AG09319 (cell line): Measurements from ENCODE around the gene PI16.
"Not testable (repeated sequence)": the region's sequence is repeated elsewhere in the genome, so short reads cannot be mapped to it uniquely, and the experiment has no call there.

Source experiments
- DNase-seq: peaks from one replicate; pipeline ENCODE4 v3.0.0-alpha.2; 2010; ENCODE audit warnings: low read depth; ENCODE audit errors: extremely low read depth
- TF ChIP-seq, protein P1 (sequence below): IDR thresholded peaks from 2 replicates; pipeline ENCODE4 v1.5.1; 2011; ENCODE audit warnings: low read depth, mild to moderate bottlenecking, inconsistent platforms, low read length, moderate library complexity

Gene PI16

DNA sequence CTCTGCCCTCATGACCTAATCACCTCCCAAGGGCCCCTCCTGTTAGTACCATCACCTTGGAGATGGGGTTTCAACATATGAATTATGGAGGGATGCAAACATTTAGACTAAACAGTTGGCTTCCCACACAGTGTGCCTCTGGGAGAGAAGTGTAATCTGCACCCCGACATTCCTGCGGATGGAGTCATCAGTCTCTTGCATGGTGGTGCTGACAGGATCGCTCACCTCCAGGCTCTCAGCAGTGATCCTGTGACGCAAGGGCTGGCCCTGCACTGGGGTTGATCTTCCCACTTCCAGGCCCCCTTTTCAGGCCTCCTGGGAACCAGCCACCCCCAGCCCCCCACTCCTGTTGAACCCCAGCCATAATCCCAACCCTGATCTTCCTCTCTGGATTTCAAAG, 16.0 kb upstream of the PI16 start:
- DNase-seq = no peak
- TF ChIP-seq, protein P1, sequence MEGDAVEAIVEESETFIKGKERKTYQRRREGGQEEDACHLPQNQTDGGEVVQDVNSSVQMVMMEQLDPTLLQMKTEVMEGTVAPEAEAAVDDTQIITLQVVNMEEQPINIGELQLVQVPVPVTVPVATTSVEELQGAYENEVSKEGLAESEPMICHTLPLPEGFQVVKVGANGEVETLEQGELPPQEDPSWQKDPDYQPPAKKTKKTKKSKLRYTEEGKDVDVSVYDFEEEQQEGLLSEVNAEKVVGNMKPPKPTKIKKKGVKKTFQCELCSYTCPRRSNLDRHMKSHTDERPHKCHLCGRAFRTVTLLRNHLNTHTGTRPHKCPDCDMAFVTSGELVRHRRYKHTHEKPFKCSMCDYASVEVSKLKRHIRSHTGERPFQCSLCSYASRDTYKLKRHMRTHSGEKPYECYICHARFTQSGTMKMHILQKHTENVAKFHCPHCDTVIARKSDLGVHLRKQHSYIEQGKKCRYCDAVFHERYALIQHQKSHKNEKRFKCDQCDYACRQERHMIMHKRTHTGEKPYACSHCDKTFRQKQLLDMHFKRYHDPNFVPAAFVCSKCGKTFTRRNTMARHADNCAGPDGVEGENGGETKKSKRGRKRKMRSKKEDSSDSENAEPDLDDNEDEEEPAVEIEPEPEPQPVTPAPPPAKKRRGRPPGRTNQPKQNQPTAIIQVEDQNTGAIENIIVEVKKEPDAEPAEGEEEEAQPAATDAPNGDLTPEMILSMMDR = no peak

DNA sequence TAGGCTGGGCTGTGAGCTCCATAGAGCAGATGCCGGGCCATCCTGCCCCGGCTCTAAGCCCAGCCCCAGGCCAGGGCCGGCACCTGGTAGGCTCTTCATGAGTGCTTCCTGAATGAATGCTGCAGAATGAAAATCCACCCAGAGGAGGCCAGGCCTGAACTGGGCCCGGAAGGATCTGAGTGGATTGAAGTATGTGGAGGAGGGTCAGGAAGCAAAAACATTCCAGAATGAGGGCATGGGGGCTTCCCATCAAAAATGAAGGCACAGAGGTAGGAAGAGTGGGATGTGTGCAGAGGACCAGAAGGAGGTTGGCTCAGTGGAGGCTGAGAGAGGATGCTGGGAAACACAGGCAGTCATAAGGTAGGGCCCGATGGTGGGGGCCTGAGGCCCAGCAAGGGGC, 15.5 kb upstream of the PI16 start:
- DNase-seq = not testable (repeated sequence)

DNA sequence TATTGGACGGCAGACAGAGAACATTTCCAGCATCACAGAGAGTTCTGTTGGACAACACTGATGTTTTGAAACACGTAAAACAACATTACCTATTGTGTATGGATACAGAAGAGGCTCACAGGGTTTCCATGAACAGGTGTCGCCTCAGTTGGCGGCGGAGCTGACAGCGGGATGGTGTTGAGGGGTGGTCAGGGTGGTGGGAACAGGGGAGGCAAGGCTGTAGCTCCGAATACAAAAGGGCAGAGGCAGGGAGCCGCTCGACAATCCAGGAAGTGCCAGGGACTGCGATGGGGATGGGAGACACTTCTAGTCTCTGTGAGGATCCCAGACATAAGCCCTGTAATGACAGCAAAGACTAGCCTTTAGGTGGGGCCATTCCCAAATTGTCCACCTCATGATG, 14.5 kb upstream of the PI16 start:
- no peak for DNase-seq
- TF ChIP-seq, protein P1 = no peak

DNA sequence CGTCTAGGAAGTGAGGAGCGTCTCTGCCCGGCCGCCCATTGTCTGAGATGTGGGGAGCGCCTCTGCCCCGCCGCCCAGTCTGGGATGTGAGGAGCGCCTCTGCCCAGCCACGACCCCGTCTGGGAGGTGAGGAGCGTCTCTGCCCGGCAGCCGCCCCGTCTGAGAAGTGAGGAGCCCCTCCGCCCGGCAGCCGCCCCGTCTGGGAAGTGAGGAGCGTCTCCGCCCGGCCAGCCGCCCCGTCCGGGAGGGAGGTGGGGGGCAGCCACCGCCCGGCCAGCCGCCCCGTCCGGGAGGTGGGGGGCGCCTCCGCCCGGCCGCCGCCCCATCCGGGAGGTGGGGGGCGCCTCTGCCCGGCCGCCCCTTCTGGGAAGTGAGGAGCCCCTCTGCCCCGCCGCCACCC, 13.0 kb upstream of the PI16 start:
- DNase-seq = not testable (repeated sequence)

DNA sequence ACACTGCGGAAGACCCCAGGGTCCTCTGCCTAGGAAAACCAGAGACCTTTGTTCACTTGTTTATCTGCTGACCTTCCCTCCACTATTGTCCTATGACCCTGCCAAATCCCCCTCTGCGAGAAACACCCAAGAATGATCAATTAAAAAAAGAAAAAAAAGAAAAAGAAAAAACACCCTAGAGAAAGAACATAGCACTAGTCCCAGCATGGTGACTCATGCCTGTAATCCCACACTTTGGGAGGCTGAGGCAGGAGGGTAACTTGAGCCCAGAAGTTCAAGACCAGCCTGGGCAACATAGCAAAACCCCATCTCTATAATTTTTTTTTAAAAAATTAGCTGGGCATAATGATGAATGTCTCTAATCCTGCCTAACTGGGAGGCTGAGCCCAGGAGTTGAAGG, 12.2 kb upstream of the PI16 start:
- DNase-seq = not testable (repeated sequence)

DNA sequence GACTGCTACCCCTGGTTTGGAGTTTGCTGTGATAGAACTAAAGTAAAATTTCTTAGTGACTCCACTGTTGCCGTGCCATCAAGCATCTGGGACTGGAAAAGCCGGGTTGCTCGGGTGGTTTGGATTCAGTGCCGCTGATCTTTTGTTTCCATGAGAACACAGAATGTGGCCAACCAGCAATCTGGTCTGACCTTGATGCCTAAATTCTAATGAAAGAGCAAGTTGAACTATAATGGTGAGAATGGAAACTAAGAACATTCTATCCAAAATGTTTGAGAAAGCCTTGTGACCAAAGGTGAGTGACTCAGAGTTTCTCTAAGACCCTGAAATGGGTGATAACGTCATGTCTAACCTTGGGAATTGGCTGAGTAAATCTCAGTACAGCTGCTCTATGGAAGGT, 9.9 kb upstream of the PI16 start:
- TF ChIP-seq, protein P1 = no peak
- no peak for DNase-seq

DNA sequence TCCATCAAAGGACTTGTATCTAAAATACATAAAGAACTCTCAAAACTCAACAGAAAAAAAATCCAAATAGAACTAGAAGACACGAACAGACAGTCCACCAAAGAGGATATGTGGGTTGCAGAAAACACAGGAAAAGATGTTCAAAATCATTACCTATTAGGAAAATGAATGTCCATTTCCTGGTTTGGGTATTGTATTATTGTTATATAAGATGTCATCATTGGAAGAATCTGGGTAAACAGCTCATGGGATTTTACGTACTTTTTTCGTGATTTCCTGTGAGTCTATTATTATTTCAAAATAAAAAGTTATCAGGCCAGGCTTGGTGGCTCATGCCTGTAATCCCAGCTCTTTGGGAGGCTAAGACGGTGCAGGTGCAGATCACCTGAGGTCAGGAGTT, 9.2 kb upstream of the PI16 start:
- no peak for DNase-seq
- TF ChIP-seq, protein P1 = no peak

DNA sequence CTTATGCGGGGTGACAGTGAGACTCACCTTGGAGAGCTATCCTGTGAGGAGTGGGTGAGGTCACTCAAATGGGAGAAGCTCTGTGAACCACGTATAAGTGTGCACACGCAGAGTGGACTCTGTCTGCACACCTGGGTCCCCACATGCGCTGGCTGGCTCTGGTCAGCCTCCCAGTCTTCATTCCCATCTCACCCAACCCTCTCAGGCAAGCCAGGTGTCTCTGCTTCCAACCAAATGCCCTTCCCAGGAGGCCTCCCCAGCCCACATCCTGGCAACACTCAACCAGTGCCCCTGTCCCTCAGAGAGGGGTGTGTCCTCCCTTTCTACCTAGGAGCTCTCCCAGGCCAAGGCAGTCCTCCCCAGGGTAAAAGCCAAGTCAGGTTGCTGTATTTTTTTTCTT, 8.0 kb upstream of the PI16 start:
- DNase-seq = no peak
- TF ChIP-seq, protein P1 = no peak

DNA sequence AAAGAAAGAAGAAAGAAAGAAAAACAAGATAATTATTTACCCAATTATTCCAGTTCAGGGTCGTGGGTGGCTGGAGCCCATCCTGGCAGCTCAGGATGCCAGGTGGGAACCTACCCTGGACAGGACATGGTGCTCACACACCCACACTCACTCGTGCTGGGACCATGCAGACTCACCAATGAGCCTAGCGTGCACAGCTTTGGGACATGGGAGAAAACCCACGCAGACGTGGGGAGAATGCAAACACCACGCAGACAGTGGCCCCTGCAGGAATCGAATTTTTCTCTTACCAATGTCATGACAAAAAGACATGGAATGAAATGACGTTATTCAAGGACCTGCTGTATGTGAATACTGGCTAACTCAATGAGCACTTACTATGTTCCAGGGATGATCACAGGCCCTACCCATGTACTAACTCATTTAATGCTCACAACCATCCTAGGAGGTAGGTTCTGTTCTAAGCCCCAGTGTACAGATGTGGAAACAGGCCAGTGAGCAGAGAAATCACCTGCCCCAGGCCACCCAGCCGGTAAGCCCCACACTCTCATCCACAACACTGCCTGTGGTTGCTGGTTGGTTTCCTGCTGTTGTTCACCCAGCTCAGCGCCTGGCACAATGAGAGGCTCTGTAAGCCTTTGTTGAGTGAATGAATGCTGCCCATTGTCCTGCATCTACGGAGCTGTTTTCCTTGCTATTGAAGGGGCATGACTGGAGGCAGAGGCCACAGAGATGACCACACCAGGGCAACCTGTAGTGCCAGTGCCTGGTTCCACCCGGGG, 6.8 kb upstream of the PI16 start:
- DNase-seq = no peak
- TF ChIP-seq, protein P1 = no peak

DNA sequence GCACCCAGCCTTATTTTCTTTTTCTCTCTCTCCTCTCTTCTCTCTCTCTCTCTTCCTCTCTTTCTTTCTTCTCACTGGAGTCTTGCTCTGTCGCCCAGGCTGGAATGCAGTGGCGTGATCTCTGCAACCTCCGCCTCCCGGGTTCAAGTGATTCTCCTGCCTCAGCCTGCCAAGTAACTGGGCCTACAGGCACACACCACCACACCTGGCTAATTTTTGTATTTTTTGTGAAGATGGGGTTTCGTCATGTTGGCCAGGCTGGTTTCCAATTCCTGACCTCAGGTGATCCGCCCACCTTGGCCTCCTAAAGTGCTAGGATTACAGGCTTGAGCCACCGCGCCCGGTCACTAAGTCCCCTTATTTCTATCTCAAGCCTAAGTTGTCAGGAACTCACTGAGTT, 5.5 kb upstream of the PI16 start:
- DNase-seq = not testable (repeated sequence)
